Transverse colon (tissue), 4 donors: Measurements from ENCODE around the gene FOXD3. TPM values are rescaled to one million over a fixed set of nuclear protein-coding genes. Genes with fewer than 3 reads are reported as not detected.

Experiments
- DNase-seq: peaks from one replicate; pipeline ENCODE4 v3.0.0-alpha.2; 2019
- H3K27ac ChIP-seq, 4 donors: fragments of 200-600 bp; sonication (generic); 2 replicates each; pipeline ENCODE4 v1.5.1; 2016 to 2018; ENCODE audit warnings: inconsistent platforms in 4 of 4
- H3K27me3 ChIP-seq: fragments of 200-600 bp; sonication (generic); 2 replicates; pipeline ENCODE4 v1.5.1; 2017; ENCODE audit warnings: inconsistent platforms
- H3K36me3 ChIP-seq, 4 donors: fragments of 200-600 bp; sonication (generic); 2 replicates each; pipeline ENCODE4 v1.5.1; 2017 to 2019; ENCODE audit warnings: inconsistent platforms in 4 of 4
- H3K4me1 ChIP-seq, 4 donors: fragments of 200-600 bp; sonication (generic); 2 replicates each; pipeline ENCODE4 v1.5.1; 2017 to 2020; ENCODE audit warnings: inconsistent platforms in 4 of 4
- H3K4me3 ChIP-seq, 4 donors: fragments of 200-600 bp; sonication (generic); 1 replicate in 1 of 4; 2 replicates in 3 of 4; pipeline versions ENCODE4 v1.5.1 to v1.6.1; 2017 to 2019; ENCODE audit warnings: inconsistent platforms in 4 of 4
- H3K9me3 ChIP-seq, 2 donors: fragments of 200-600 bp; sonication (generic); 2 replicates each; pipeline ENCODE4 v1.5.1; 2017 to 2019; ENCODE audit warnings: inconsistent platforms in 2 of 2
- CTCF ChIP-seq, 5 experiments: fragments of 200-600 bp in 3 of 5; fragments of 450-650 bp in 2 of 5; sonication (generic) in 3 of 5; IDR thresholded peaks; 1 replicate in 2 of 5; 2 replicates in 3 of 5; pipeline ENCODE4 v1.5.1; 2016 to 2017; ENCODE audit warnings: antibody characterized with exemption in 5 of 5, inconsistent platforms in 3 of 5, mild to moderate bottlenecking in 2 of 5, moderate library complexity in 1 of 5
- EP300 ChIP-seq: sonication (generic); formaldehyde crosslinking; IDR thresholded peaks from one replicate; pipeline ENCODE4 v1.6.1; 2017; ENCODE audit warnings: antibody characterized with exemption, low read depth
- POLR2A ChIP-seq: fragments of 450-650 bp; IDR thresholded peaks from one replicate; pipeline ENCODE4 v1.6.1; 2016; ENCODE audit warnings: antibody characterized with exemption, mild to moderate bottlenecking, moderate library complexity
- POLR2AphosphoS5 ChIP-seq, 3 donors: sonication (generic); formaldehyde crosslinking; IDR thresholded peaks; one replicate each; pipeline ENCODE4 v1.6.1; 2016; ENCODE audit warnings: antibody characterized with exemption in 3 of 3
- WGBS, 2 donors: methylation state at CpG; one replicate each; pipeline ENCODE4 v1.1.5; 2018; ENCODE audit warnings: low coverage in 1 of 2; 5-methylcytosine and 5-hydroxymethylcytosine counted together
- in situ Hi-C, 4 donors: fragments of 200-750 bp; cut with MboI; loops; one replicate each; pipeline versions ENCODE4 v1.15.0 to v1.15.1; 2017; ENCODE audit warnings: low sequenced_read_pairs in 3 of 4, low pct_ligation_motif_present in 1 of 4, low pct_unique_long_range_greater_than_20kb in 1 of 4
- intact Hi-C: fragments of 100-400 bp; cut with DNase I; formaldehyde crosslinking; loops from one replicate; pipeline ENCODE4 v1.15.1; 2023; ENCODE audit warnings: low total_unique reads
- small RNA-seq, 4 donors: library from RNA; depleted of rRNA; stranded (forward); fragments of <200 nt; gene quantifications; one replicate each; pipeline ENCODE3, GENCODE V24; 2016
- total RNA-seq, 4 donors: library from RNA; depleted of rRNA; stranded (reverse); fragments of >200 nt; gene quantifications; one replicate each; pipeline ENCODE4 v1.1.0, GENCODE V29; 2016

FOXD3 gene
- total RNA-seq, 4 donors from 2014 or later: 0.32 to 0.68 TPM; not detected in 2

- peak overlapping the region in 3 of 4 donors; percentile 68 to 77 (median 74) for H3K4me3 ChIP-seq
- intact Hi-C loops (no loop called here), in situ Hi-C loops (no loop called here)
- H3K4me1 ChIP-seq: peaks cover 0 to 11% (median 8%) of the 10 kb centered on the region in 4 donors
- no peak for TF ChIP-seq EP300
- no peak for TF ChIP-seq POLR2A
- no peak for TF ChIP-seq CTCF (IDR thresholded peaks at IDR 0.05)
- no peak for TF ChIP-seq POLR2AphosphoS5 (IDR thresholded peaks at IDR 0.05)
- WGBS, 2 donors: 85 to 92% methylated on average over 4 to 7 of the region's 7 CpGs
- H3K27me3 ChIP-seq: no peaks in the 10 kb centered on the region
- no peaks in the 10 kb centered on the region for H3K36me3 ChIP-seq
- no peak for DNase-seq
- peak overlapping the region; percentile 80 to 90 (median 86) for H3K27ac ChIP-seq
- H3K9me3 ChIP-seq: no peaks in the 10 kb centered on the region
Observed at GRCh38 chr1:63366908-63367214, 44.5 kb downstream of the FOXD3 start.

DNA sequence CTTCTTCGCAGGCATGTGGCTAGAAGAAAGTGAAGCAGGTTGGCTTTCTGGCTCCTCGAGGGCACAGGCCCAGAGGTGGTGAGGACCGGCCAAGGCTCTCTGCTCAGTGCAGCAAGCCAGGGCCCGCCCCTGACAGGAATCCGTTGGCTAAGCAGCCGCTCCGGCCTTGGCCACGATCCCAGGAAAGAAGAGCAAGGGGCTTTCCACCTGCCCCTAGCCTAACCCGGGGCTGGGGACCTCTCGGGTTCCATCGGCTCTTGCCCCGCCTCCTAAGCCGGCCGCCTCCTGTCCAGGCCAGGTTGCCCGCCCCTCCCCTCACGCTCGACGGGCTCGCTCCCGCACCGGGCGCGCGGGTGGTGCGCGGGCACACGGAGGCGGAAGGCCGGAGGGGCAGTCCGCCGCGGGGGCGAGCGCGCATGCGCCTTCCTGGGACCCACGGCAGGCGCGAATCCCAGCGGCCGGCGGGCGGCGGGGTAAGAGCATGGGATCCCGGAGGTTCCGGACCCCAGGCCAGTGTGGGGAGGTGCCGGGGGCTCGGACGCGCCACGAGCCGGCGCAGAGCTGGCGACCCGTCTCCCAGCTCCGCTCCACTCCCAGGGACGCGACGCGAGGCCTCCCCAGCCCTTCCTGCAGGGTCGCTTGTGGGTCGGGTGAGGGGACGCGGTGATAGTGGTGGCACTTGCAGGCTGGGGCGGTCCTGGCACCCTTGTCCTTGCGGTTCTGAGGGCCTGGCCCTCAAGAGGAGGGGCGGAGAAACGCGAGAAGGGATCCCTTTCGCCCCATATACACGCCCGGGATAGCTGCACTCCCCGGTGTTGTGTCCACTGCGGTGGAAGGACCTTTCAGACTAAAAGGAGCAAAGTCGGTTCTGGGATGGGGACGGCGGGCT, 45.1 kb downstream of the FOXD3 start, which contains the start of gene ALG6:
Gene ALG6, plus strand, starts transcription at position 413 of the 889 bp plus-strand sequence. CDS start 3,351 bp downstream, outside the sequence.
- no peaks in the 10 kb centered on the region for H3K9me3 ChIP-seq
- intact Hi-C loops: no loop called here
- peak; percentile 50 to 81 (median 57) for TF ChIP-seq POLR2AphosphoS5 (IDR thresholded peaks at IDR 0.05)
- peak; percentile 68 for TF ChIP-seq POLR2A
- TF ChIP-seq CTCF (IDR thresholded peaks at IDR 0.05): no peak

GRCh38 chr1:63368131-63368530, 45.8 kb downstream of the FOXD3 start:
- TF ChIP-seq POLR2AphosphoS5 (IDR thresholded peaks at IDR 0.05) (no peak), EP300 (no peak), POLR2A (no peak), CTCF (IDR thresholded peaks at IDR 0.05) (no peak)
- H3K4me3 ChIP-seq: peak overlapping the region; percentile 67 to 77 (median 71)
- H3K27me3 ChIP-seq: no peaks in the 10 kb centered on the region
- intact Hi-C loops: no loop called here
- H3K27ac ChIP-seq: peak overlapping the region; percentile 80 to 90 (median 86)
- no peaks in the 10 kb centered on the region for H3K36me3 ChIP-seq
- 3% methylated on average over 10 of the region's 10 CpGs; no CpG with 5 or more reads in 1 of the 2 donors for WGBS, 2 donors
- no peaks in the 10 kb centered on the region for H3K9me3 ChIP-seq
- no peak for DNase-seq
- in situ Hi-C loops: no loop called here
- peaks cover 0 to 11% (median 8%) of the 10 kb centered on the region in 4 donors for H3K4me1 ChIP-seq

More for the DNA sequence above, 45.1 kb downstream of the FOXD3 start, which contains the start of gene ALG6:
- DNase-seq: peak; percentile 95
- WGBS, 2 donors: 1% methylated on average over 59 of the region's 77 CpGs; no CpG with 5 or more reads in 1 of the 2 donors
- Histone ChIP-seq H3K36me3 (no peaks in the 10 kb centered on the region), H3K4me1 (peaks cover 0 to 11% (median 8%) of the 10 kb centered on the region in 4 donors), H3K27me3 (no peaks in the 10 kb centered on the region), H3K27ac (peak within 1 kb of the TSS; percentile 80 to 90 (median 86)), H3K4me3 (peak within 1 kb of the TSS; percentile 67 to 77 (median 71))
- in situ Hi-C loops: no loop called here

Small RNA genes within 50 kb of the gene (small RNA-seq; reads per million reads assigned to genes)
- gene MIR6068 (0 reads per million in 4 donors), gene RF00019 (0 reads per million in 4 donors)

Other genes with a start within 250 kb of the FOXD3 start
- gene ALG6, start 45.1 kb downstream of the FOXD3 start, total RNA-seq: 10 to 100 TPM in 2 of 4 donors, 1 to 10 TPM in 1, under 1 TPM in 1; 0.60 to 20.0 (median 9.3) TPM
- gene ITGB3BP, start 200.7 kb downstream of the FOXD3 start, total RNA-seq: 10 to 100 TPM in 2 of 4 donors, 1 to 10 TPM in 1, under 1 TPM in 1; 0.80 to 12.2 (median 7.1) TPM
- 1 to 10 TPM in 3 of 4 donors, not detected in 1; 3.8 to 6.4 (median 4.2) TPM for gene EFCAB7, start 201.0 kb downstream of the FOXD3 start, total RNA-seq